ENCODE data around the gene KRTAP6-3. TPM values are rescaled to one million over a fixed set of nuclear protein-coding genes. Genes with fewer than 3 reads are reported as not detected.

The KRTAP6-3 gene
- total and polyA plus RNA-seq, 2 experiments from 2014 or later, result not detected

DNA sequence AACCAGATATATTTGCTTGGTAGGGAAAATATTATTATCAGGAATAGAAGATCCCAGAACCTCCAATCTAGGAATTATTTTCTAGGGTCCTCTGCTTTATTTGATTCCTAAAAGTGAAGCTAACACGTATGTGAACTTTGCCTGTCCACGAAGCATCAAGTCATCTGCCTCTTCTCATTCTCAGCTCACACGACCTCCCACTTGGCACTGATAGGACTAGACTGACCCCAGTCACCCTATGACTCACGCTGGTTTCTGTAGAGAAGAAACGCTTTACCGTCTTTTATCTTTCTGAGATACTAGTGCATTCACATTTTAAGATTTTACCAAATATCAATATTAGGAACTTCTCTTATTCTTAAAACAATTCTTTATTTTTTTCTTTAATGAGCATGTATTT, 29.2 kb upstream of the KRTAP6-3 start:
- TF ChIP-seq, protein P1, sequence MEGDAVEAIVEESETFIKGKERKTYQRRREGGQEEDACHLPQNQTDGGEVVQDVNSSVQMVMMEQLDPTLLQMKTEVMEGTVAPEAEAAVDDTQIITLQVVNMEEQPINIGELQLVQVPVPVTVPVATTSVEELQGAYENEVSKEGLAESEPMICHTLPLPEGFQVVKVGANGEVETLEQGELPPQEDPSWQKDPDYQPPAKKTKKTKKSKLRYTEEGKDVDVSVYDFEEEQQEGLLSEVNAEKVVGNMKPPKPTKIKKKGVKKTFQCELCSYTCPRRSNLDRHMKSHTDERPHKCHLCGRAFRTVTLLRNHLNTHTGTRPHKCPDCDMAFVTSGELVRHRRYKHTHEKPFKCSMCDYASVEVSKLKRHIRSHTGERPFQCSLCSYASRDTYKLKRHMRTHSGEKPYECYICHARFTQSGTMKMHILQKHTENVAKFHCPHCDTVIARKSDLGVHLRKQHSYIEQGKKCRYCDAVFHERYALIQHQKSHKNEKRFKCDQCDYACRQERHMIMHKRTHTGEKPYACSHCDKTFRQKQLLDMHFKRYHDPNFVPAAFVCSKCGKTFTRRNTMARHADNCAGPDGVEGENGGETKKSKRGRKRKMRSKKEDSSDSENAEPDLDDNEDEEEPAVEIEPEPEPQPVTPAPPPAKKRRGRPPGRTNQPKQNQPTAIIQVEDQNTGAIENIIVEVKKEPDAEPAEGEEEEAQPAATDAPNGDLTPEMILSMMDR (IDR thresholded peaks at IDR 0.05; ENCODE audit: low read depth, low read length), result no peak

DNA sequence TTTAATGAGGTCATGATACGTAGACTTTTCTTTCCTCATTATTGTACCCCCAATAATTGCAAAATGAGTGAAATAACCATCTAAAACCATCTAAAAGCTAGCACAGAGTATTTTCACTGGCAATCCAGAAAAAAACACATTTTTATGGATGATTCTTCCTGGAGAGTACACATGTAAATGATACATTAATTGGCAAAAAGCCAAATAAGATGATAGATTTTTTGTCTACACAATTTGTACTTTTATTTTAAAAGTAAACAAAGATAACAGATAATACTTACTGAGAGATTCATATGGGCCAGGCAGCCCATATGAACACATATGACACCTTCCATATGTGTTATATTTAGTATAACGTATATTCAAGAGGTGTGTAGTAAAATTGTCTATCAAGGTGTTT, 28.6 kb upstream of the KRTAP6-3 start:
- H3K4me3 ChIP-seq, result no peak overlapping the region
- no peak overlapping the region for H3K27ac ChIP-seq
- no peaks in the 10 kb centered on the region for H3K4me1 ChIP-seq (ENCODE audit: low read depth)
- no peaks in the 10 kb centered on the region for H3K36me3 ChIP-seq
- H3K27me3 ChIP-seq, result no peaks in the 10 kb centered on the region
- DNase-seq (ENCODE audit: low read depth in 1 of 2, low spot score in 1 of 2), result no peak
- TF ChIP-seq, protein P1 (IDR thresholded peaks at IDR 0.05; ENCODE audit: low read depth, low read length), result no peak
- no peaks in the 10 kb centered on the region for H3K9me3 ChIP-seq (ENCODE audit: low read depth)

More for the DNA sequence above, 29.2 kb upstream of the KRTAP6-3 start:
- H3K4me3 ChIP-seq, result no peak overlapping the region
- H3K4me1 ChIP-seq (ENCODE audit: low read depth), result no peaks in the 10 kb centered on the region
- no peak overlapping the region for H3K27ac ChIP-seq
- DNase-seq (ENCODE audit: low read depth in 1 of 2, low spot score in 1 of 2), result no peak
- H3K27me3 ChIP-seq, result no peaks in the 10 kb centered on the region
- H3K9me3 ChIP-seq (ENCODE audit: low read depth), result no peaks in the 10 kb centered on the region
- H3K36me3 ChIP-seq, result no peaks in the 10 kb centered on the region

DNA sequence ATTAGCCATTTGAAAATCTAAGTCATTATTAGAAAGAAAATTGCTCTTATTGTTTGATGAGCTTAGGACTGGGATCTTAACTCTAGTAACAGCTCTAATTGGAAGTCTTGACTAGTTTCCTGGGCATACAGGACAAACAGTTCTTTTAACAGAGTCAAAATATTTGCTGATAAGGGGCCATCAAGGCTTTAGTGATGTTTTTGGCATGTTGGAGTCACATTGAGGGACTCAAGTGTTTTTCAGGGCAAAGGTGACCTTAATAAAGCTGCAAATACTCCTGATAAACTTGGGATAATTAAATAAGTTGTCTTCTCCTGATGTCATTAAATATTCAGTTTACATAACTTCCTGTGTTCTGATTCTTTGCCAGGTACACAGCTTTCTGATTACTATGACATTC, 24.6 kb upstream of the KRTAP6-3 start:
- Histone ChIP-seq H3K36me3 (no peaks in the 10 kb centered on the region), H3K4me1 (ENCODE audit: low read depth) (no peaks in the 10 kb centered on the region), H3K4me3 (no peak overlapping the region), H3K27ac (no peak overlapping the region), H3K9me3 (ENCODE audit: low read depth) (no peaks in the 10 kb centered on the region), H3K27me3 (no peaks in the 10 kb centered on the region)
- DNase-seq (ENCODE audit: low read depth in 1 of 2, low spot score in 1 of 2), result no peak
- TF ChIP-seq, protein P1 (IDR thresholded peaks at IDR 0.05; ENCODE audit: low read depth, low read length), result no peak

DNA sequence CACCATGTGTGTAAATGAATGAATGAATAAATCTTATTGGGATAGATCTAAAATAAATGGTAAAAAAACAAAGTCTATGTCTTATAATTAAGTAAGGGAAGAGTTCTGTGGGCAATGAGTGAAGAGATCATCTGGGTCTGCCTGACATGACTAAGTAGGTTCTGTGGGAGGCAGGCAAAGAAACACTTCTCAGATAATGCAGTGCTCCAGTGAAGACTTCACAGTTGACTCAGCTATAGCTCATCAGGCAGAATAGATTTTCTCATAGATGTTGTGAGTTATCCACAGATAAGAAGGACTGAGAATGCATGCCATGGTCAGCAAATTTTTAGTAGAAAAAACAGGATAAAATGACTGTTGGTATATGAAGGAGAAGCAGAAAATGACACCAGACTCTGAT, 14.5 kb upstream of the KRTAP6-3 start:
- Histone ChIP-seq H3K4me1 (ENCODE audit: low read depth) (no peaks in the 10 kb centered on the region), H3K36me3 (no peaks in the 10 kb centered on the region), H3K27ac (no peak overlapping the region), H3K9me3 (ENCODE audit: low read depth) (no peaks in the 10 kb centered on the region), H3K4me3 (no peak overlapping the region), H3K27me3 (no peaks in the 10 kb centered on the region)
- TF ChIP-seq, protein P1 (IDR thresholded peaks at IDR 0.05; ENCODE audit: low read depth, low read length), result no peak
- no peak for DNase-seq (ENCODE audit: low read depth in 1 of 2, low spot score in 1 of 2)

DNA sequence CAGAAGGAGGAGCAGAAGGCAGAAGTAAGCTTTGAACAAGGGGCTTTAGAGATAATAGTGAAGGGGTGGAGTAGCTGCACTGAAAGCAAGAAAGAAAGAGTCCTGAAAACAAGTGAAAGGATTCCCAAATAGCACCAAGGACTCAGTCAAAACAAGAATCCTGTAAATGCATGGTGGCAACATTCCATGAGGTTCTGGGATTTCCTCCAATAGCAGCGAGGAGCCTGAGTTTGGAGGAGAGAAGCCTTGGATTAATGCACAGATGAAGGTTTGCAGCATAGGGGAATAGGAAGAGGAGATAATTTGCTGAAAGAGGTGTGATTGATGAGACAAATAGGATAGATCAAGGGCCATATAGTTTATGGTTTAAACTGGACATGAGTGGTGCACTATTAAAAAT, 12.9 kb upstream of the KRTAP6-3 start:
- Histone ChIP-seq H3K9me3 (ENCODE audit: low read depth) (no peaks in the 10 kb centered on the region), H3K4me3 (no peak overlapping the region), H3K4me1 (ENCODE audit: low read depth) (no peaks in the 10 kb centered on the region), H3K27ac (no peak overlapping the region), H3K27me3 (no peaks in the 10 kb centered on the region), H3K36me3 (no peaks in the 10 kb centered on the region)
- TF ChIP-seq, protein P1 (IDR thresholded peaks at IDR 0.05; ENCODE audit: low read depth, low read length), result no peak
- no peak for DNase-seq (ENCODE audit: low read depth in 1 of 2, low spot score in 1 of 2)

DNA sequence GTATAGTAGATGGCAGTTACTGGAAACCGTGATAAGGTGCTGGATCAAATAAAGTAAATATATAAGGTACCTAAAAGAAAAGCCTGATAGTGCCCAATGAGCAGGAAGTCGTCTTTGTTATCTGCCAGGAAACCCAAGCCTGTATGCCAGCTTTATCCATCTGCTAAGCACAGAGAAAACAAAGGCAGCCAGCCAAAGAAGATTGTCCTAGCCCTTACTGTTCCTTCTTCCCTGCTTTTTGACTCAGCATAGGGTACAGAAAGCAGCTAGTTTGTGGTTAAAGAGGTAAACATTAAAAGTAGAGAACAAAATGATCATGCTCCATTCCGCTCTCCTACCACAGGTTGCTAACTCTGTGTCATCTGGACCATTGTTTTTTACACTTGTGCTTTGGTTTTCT, 12.1 kb upstream of the KRTAP6-3 start:
- TF ChIP-seq, protein P1 (IDR thresholded peaks at IDR 0.05; ENCODE audit: low read depth, low read length), result no peak
- Histone ChIP-seq H3K27me3 (no peaks in the 10 kb centered on the region), H3K27ac (no peak overlapping the region), H3K36me3 (no peaks in the 10 kb centered on the region), H3K4me3 (no peak overlapping the region), H3K4me1 (ENCODE audit: low read depth) (no peaks in the 10 kb centered on the region), H3K9me3 (ENCODE audit: low read depth) (no peaks in the 10 kb centered on the region)
- no peak for DNase-seq (ENCODE audit: low read depth in 1 of 2, low spot score in 1 of 2)

Measured in cardiac muscle cell (in vitro differentiated cells and primary cell).